Activated CD4-positive, alpha-beta T cell treated with anti-CD3 and anti-CD28 coated beads, Interleukin-2, amount 10 ng/mL, durations not matched to agents 24 days and 14 days (primary cell): ENCODE measurements around the gene GPRASP1. TPM values are rescaled to one million over a fixed set of nuclear protein-coding genes. Genes with fewer than 3 reads are reported as not detected.
"Not testable (repeated sequence)": the region's sequence is repeated elsewhere in the genome, so short reads cannot be mapped to it uniquely, and the experiment has no call there.

Source experiments
- DNase-seq: peaks from one replicate; pipeline ENCODE4 v3.0.0; 2022
- H3K27ac Mint-ChIP-seq: one replicate; pipeline ENCODE4 v1.8.0; 2022; ENCODE audit warnings: mild to moderate bottlenecking, mixed read lengths
- H3K27me3 Mint-ChIP-seq: one replicate; pipeline ENCODE4 v1.8.0; 2022; ENCODE audit warnings: mixed read lengths
- H3K36me3 Mint-ChIP-seq: one replicate; pipeline ENCODE4 v1.8.0; 2022; ENCODE audit warnings: low read depth, mild to moderate bottlenecking, mixed read lengths
- H3K4me1 Mint-ChIP-seq: one replicate; pipeline ENCODE4 v1.8.0; 2021; ENCODE audit warnings: mixed read lengths
- H3K4me3 Mint-ChIP-seq: one replicate; pipeline ENCODE4 v1.8.0; 2022; ENCODE audit warnings: mild to moderate bottlenecking, moderate library complexity, mixed read lengths
- H3K9me3 Mint-ChIP-seq: one replicate; pipeline ENCODE4 v1.8.0; 2021; ENCODE audit warnings: mixed read lengths
- intact Hi-C: fragments of 100-400 bp; cut with micrococcal nuclease; formaldehyde crosslinking; loops from one replicate; pipeline ENCODE4 v1.15.1; 2023
- total RNA-seq: library from RNA; stranded (reverse); gene quantifications from 2 replicates; pipeline ENCODE4 v1.2.3, GENCODE V29; 2022

GPRASP1 gene
- total RNA-seq, 1 donor from 2014 or later, result 0.96 TPM

- H3K9me3 Mint-ChIP-seq, result peaks cover 10% of the 10 kb centered on the region
Observed at GRCh38 chrX:102667034-102667433, 15.8 kb downstream of the GPRASP1 start.

DNA sequence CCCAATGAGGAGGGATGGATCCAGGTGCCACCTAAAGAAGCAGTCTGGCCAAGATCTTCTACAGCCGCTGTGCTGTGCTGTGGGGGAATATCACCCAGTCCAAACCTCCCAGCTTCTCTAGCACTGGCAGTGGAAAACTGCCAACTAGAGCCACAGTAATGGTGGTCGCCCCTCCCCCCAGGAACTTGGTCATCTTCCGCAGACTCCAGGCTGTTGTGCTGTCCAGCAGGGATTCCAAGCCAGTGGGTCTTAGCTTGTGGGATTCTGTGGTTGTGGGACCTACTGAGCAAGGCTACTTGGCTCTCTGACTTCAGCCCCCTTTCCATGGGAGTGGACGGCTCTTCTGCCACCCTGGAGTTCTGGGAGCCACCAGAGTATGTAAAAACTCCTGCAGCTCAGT lies 18.2 kb downstream of the GPRASP1 start:
- DNase-seq, result no peak
- H3K36me3 Mint-ChIP-seq, result peaks cover 1% of the 10 kb centered on the region
- H3K4me3 Mint-ChIP-seq, result no peak overlapping the region
- peaks cover 10% of the 10 kb centered on the region for H3K9me3 Mint-ChIP-seq
- H3K27ac Mint-ChIP-seq, result no peak overlapping the region
- H3K4me1 Mint-ChIP-seq, result peaks cover 1% of the 10 kb centered on the region
- no peaks in the 10 kb centered on the region for H3K27me3 Mint-ChIP-seq
- intact Hi-C loops, result no loop called here

More at GRCh38 chrX:102667034-102667433, 15.8 kb downstream of the GPRASP1 start:
- H3K36me3 Mint-ChIP-seq, intact Hi-C loops, H3K4me3 Mint-ChIP-seq, H3K27ac Mint-ChIP-seq, H3K4me1 Mint-ChIP-seq, H3K27me3 Mint-ChIP-seq, DNase-seq: not testable (repeated sequence)

DNA sequence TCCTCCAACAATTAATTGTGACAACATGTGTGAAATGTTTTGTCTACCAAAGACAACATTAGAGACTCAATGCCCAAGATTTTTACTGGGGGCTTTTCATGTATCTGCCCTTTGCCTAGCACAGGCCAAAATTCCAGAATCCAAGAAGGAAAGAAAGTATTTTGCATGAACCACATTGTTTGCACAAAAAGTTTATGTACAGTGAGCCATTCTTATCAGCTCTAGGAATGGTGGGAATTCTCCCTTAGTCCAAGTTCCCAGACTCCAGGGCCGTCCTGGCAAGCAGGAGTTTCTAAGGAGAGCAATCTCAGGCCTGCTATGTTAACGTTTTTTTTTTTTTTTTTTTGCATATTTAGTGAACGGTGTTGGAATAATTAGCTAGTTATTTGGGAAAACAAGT lies 21.6 kb downstream of the GPRASP1 start:
- Mint-ChIP-seq H3K4me3 (no peak overlapping the region), H3K4me1 (no peaks in the 10 kb centered on the region), H3K27me3 (no peaks in the 10 kb centered on the region), H3K9me3 (no peaks in the 10 kb centered on the region), H3K36me3 (no peaks in the 10 kb centered on the region), H3K27ac (no peak overlapping the region)
- intact Hi-C loops, result no loop called here
- DNase-seq, result no peak

- intact Hi-C loops, H3K4me1 Mint-ChIP-seq, H3K27ac Mint-ChIP-seq, H3K9me3 Mint-ChIP-seq, DNase-seq, H3K27me3 Mint-ChIP-seq, H3K36me3 Mint-ChIP-seq, H3K4me3 Mint-ChIP-seq: not testable (repeated sequence)
Observed at GRCh38 chrX:102677479-102677878, 26.2 kb downstream of the GPRASP1 start.

GRCh38 chrX:102684772-102685520 lies 33.7 kb downstream of the GPRASP1 start:
- no peaks in the 10 kb centered on the region for H3K4me1 Mint-ChIP-seq
- H3K4me3 Mint-ChIP-seq, result no peak overlapping the region
- intact Hi-C loops, result no loop called here
- H3K27me3 Mint-ChIP-seq, result no peaks in the 10 kb centered on the region
- H3K36me3 Mint-ChIP-seq, result no peaks in the 10 kb centered on the region
- no peak for DNase-seq
- H3K27ac Mint-ChIP-seq, result no peak overlapping the region
- peaks cover 13% of the 10 kb centered on the region for H3K9me3 Mint-ChIP-seq

GRCh38 chrX:102694749-102695148 lies 43.5 kb downstream of the GPRASP1 start:
- Mint-ChIP-seq H3K4me1 (no peaks in the 10 kb centered on the region), H3K27ac (no peak overlapping the region), H3K4me3 (no peak overlapping the region), H3K9me3 (no peaks in the 10 kb centered on the region), H3K27me3 (no peaks in the 10 kb centered on the region), H3K36me3 (no peaks in the 10 kb centered on the region)
- intact Hi-C loops, result no loop called here
- no peak for DNase-seq

DNA sequence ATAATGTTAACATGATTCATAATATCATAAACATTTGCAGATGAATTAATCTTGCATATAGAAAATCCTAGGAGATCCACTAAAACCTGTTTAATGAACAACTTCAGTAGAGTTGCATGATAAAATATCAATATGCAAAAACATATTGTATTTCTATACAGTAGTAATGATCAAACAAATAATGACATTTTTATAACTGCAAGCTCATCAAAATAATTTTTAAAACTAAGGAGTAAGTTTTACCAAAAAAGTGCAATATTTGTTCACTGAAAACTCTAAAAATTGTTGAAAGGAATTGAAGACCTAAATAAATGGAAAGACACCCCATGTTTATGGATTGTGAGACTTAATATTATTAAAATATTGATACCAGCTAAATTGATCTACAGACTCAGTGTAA lies 45.0 kb downstream of the GPRASP1 start:
- Mint-ChIP-seq H3K9me3 (no peaks in the 10 kb centered on the region), H3K36me3 (no peaks in the 10 kb centered on the region), H3K4me3 (no peak overlapping the region), H3K4me1 (no peaks in the 10 kb centered on the region), H3K27me3 (no peaks in the 10 kb centered on the region), H3K27ac (no peak overlapping the region)
- intact Hi-C loops, result no loop called here
- no peak for DNase-seq

DNA sequence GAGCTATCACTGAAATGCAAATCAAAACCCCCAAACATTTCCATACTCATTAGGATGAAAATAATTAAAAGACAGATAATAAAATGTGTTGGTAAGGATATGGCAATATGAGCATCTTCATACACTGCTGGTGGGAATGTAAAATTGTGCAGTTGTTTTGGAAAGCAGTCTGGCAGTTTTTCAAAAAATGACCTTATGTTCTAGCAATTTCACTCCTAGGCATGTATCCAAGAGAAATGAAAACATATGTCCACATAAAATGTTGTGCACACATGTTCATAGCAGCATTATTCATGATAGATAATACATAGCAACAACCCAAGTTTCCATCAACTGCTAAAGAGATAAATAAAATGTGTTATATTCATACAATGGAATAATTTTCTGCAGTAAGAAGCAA lies 46.2 kb downstream of the GPRASP1 start:
- DNase-seq, result no peak
- Mint-ChIP-seq H3K4me1 (no peaks in the 10 kb centered on the region), H3K36me3 (no peaks in the 10 kb centered on the region), H3K27ac (no peak overlapping the region), H3K27me3 (no peaks in the 10 kb centered on the region), H3K9me3 (no peaks in the 10 kb centered on the region), H3K4me3 (no peak overlapping the region)
- intact Hi-C loops, result no loop called here

Other genes starting within 250 kb of the GPRASP1 start
- not detected in 2 replicates for gene NXF2B, start 211.5 kb upstream of the GPRASP1 start, total RNA-seq
- not detected in 2 replicates for gene TCP11X2, start 179.7 kb upstream of the GPRASP1 start, total RNA-seq
- gene TMSB15A, start 134.7 kb upstream of the GPRASP1 start, total RNA-seq, result 0.31 TPM in 1 of 2 replicates, not detected in the other
- gene ARMCX5, start 52.0 kb upstream of the GPRASP1 start, total RNA-seq, result 8.1 and 8.9 TPM in 2 replicates
- 0.14 and 0.16 TPM in 2 replicates for gene GPRASP2, start 61.0 kb downstream of the GPRASP1 start, total RNA-seq
- 0.56 and 1.7 TPM in 2 replicates for gene GPRASP3, start 69.3 kb downstream of the GPRASP1 start, total RNA-seq